RPMI8226 (cell line): ENCODE data around the gene ATP6V0C.
A peak's percentile ranks its signal among the peaks of the same experiment; 100 is the strongest.

ENCODE experiments used
- DNase-seq: peaks from one replicate; pipeline ENCODE4 v3.0.0-alpha.2; 2015

Gene ATP6V0C

GRCh38 chr16:2513405-2514332 is at the start of gene ATP6V0C:
Gene ATP6V0C (plus strand): TSS chr16:2513952. CDS start chr16:2514104, 152 bp downstream.
- peak; percentile 99 for DNase-seq

DNA sequence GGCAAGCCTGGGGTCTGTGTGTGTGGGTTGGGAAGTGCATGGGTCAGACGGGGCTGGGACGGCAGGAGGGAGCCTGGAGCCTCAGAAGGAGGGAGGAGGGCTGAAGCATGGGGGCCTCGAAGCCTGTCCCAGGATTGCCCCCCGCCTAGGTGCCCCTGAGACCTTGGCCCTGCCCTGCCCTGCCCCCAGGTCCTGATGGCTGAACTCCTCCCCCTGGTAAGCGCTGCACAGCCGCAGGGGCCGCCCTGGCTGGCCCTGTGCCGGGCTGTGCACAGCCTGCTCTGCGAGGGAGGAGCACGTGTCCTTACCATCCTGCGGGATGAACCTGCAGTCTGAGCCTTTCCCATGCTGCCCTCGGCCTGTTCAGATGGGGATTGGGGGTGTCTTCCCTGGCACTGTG is 49.4 kb upstream of the ATP6V0C start:
- DNase-seq = no peak

DNA sequence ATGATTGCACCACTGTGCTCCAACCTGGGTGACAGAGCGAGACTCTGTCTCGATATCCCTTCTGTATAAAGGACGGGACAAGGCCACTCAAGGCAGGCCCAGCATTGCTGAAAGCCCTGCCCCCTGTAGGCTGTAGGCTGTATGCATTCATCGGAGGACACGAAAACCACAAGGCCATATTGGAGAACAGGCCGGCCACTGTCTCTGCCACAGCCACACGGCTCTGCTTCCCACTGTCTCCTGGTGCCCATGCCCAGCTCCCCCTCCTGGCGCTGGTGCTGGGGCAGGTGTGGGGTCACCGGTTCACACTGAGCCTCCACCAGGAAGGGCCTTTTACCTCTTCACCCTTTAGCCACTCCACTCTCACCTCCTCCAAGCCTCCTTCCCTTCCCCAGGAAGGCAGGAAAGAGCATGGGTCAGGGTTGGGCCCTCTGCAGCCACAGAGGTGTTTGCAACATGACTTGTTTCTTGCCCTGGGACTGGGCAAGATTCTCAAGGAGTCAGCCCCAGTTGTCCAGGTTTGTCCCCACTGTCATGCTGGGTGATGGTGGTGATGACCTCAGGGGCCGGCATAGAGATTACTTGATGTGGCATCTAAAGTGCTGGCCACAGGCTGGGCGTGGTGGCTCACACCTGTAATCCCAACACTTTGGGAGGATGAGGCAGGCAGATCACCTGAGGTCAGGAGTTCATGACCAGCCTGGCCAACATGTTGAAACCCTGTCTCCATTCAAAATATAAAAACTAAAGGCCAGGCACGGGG is 47.9 kb upstream of the ATP6V0C start:
- peak; percentile 26 for DNase-seq

DNA sequence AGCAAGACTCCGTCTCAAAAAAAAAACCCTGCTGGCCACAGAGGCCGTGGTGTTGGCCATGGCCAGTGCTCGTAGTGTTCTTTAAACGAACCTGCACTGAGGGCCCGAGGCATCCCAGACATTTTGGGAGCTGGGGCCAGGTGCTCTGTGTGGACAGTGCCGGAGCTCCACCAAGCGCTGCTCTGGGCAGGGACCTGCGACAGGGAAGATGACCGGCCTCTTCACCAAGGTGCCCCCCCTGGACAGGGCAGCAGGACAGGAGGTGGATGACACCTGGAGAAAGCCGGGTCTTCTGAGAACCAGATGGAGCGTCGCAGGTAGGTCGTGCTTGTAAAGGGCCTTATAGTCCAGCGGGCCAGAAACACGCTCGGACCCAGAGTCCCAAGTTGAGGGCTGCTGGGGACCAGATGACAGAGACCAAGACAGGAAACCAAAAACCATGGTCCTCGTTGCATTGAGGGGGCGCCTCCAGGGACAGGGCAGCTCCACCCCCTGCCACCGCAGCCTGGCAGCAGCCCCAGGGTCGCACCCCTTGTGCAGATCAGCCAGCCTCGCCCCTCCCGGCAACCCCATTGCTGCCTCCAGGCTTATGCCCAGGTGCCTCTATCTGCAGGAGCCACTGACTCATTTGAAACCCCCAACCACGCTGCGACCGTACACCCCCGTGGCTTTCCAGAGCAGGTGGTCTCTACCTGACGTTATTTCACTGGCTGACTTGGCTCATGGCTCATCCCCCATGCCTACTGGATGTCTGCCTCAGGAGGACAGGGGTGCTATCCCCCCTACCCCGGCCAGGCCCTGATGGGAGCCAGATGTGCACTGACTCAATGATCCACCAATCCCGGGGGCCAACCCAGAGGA is 46.9 kb upstream of the ATP6V0C start:
- no peak for DNase-seq

GRCh38 chr16:2467528-2468232 is 46.1 kb upstream of the ATP6V0C start:
- DNase-seq = peak; percentile 73

DNA sequence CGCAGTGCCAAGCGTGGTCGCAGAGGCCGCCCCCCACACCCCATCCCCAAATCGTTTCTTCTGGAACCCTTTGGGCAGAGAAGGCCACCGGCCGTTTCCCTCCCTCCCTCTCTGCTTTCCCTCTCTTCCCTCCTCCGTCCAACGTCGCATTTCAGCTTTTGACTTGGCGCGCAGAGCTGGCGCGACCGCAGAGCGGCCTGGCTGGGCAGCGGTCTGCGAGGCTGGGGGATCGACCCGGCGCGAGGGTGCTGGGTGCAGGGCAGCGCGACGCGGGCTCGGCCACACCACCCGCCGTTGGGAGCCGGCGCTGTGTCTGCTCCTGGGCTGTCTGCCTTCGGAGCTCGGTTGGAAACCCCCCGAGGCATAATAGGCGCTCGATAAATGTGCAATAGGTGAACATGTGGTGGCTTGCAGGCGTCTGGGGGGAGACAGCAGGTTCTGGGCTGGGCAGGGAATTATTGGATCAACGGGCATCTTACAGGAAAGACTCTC is 45.5 kb upstream of the ATP6V0C start:
- peak; percentile 56 for DNase-seq

DNA sequence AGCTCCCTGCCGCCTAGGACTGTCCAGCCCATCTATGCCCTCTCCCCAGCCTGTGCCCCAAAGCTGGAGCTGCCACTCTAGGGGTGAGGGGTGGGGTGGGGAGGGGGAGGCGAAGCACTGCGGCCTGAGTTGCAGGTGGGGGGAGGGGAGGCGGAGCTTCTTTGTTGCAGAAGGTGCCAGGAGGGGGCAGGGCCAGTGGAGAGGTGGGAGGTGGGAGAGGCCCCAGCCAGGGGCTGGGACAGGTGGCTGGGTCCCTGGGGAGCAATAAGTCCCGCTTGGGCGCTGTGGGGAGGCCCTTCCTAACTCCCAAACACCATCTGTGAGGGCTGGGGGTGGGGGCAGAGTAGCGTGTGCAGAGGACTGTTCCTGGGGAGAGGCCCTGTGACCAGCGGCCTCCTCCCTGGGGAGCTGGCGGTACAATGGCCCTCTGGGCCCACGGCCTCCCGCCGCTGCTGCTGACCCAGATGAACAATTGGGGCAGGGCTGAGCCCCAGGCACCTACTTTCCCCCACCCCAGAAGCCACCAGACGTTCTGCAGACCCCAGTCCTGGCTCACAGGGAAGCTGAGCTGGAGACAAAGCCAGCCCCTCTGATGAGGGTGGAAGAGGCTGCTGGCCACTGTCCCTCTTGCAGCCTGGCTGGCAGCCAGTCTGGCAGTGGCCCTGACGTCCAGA is 44.9 kb upstream of the ATP6V0C start:
- DNase-seq = peak; percentile 45

- no peak for DNase-seq
Measured at GRCh38 chr16:2469399-2470233, 44.1 kb upstream of the ATP6V0C start.

DNA sequence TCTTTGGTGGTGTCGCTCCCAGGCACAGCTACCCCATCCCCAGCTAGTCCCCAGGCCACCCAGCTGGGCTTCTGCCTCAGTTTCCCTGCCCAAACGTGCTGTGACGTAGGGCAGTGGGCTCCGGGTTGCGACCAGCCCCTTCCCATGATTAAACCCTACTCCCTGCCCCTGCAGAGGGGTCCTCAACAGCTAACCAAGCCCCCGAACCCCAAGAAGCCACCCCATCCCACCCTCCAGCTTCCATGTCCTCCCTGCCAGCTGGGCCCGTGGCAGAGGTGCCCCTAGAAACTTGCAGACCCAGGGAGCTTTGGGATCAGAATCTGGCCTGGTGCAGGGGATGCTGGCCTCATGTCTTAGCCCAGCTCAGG is 43.5 kb upstream of the ATP6V0C start:
- no peak for DNase-seq

DNA sequence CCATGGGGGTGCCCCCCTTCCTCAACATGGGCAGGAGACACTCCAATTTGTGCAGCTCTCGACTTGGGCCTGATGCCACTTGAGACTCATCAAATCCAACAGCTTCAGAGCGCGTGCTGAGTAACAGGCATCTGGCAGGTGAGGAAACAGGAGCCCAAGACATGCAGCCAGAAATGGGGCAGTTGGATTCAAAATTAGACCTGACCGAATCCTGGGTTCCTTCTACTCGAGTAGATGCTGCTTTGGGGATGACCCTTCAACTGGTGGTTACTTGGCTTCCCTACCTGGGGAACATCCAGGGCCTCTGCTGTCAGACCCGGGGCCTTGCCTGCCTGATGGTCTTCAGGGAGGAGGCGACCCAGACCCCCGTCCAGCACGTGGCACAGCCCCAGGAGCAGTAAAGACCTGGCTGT is 43.1 kb upstream of the ATP6V0C start:
- DNase-seq = peak; percentile 50

DNA sequence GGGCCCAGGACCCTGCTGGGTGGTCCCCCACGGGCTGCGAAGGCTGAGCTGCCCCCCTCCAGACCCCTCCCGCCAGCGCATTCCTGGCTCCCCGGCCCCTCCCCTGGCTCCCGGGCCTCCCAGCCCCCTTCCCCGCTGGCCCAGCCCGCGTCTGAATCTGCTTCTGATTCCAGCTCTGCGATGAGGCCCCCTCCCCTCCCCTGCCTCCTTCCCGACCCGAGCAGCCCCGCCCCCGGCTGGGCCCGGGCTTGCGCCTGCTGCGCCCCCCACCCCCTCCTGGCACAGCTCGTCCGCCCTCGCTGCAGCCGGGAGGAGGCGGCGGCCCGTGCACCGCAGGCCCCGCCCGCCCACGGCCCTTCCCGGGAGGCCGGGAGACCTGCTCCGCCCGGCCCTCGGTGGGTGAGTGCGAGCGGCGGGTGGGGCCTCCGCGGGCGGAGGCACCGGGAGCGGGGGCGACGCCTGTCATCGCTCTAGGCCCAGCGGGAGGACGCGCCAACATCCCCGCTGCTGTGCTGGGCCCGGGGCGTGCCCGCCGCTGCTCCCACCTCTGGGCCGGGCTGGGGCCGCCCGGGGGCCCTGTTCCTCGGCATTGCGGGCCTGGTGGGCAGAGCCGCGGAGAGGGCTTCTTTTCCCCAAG is 42.6 kb upstream of the ATP6V0C start, which contains the start of gene NTN3:
Gene NTN3 (plus strand): TSS at position 282 of the 637 bp plus-strand sequence. CDS start 405 bp downstream, outside the sequence.
- DNase-seq = peak; percentile 29

DNA sequence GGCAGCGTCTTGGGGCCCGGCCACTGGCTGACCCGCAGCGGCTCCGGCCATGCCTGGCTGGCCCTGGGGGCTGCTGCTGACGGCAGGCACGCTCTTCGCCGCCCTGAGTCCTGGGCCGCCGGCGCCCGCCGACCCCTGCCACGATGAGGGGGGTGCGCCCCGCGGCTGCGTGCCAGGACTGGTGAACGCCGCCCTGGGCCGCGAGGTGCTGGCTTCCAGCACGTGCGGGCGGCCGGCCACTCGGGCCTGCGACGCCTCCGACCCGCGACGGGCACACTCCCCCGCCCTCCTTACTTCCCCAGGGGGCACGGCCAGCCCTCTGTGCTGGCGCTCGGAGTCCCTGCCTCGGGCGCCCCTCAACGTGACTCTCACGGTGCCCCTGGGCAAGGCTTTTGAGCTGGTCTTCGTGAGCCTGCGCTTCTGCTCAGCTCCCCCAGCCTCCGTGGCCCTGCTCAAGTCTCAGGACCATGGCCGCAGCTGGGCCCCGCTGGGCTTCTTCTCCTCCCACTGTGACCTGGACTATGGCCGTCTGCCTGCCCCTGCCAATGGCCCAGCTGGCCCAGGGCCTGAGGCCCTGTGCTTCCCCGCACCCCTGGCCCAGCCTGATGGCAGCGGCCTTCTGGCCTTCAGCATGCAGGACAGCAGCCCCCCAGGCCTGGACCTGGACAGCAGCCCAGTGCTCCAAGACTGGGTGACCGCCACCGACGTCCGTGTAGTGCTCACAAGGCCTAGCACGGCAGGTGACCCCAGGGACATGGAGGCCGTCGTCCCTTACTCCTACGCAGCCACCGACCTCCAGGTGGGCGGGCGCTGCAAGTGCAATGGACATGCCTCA is 41.9 kb upstream of the ATP6V0C start:
- no peak for DNase-seq

DNA sequence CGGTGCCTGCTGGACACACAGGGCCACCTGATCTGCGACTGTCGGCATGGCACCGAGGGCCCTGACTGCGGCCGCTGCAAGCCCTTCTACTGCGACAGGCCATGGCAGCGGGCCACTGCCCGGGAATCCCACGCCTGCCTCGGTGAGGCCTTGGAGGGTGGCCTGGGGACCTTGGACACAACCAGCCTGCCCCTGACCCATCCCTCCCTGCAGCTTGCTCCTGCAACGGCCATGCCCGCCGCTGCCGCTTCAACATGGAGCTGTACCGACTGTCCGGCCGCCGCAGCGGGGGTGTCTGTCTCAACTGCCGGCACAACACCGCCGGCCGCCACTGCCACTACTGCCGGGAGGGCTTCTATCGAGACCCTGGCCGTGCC is 41.3 kb upstream of the ATP6V0C start:
- DNase-seq = no peak

DNA sequence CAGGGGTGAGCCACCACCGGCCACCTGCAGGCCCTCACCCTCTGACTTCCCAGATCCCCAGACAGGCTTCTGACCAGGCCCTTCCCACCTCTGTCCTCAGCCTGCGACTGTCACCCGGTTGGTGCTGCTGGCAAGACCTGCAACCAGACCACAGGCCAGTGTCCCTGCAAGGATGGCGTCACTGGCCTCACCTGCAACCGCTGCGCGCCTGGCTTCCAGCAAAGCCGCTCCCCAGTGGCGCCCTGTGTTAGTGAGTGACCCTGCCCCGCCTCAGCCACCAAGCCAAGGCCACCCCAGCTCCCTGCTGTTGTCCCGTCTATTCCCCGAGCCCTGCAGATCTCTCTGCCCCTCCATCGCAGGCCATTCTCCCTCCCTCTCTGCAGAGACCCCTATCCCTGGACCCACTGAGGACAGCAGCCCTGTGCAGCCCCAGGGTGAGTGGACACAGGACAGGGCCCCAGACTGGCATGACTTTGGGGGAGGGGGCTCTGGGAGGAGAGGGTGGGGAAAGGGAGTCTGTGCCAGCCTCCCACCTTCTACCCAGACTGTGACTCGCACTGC is 40.8 kb upstream of the ATP6V0C start:
- DNase-seq = no peak

- DNase-seq = peak; percentile 52
Measured at GRCh38 chr16:2473446-2473926, 40.3 kb upstream of the ATP6V0C start.

DNA sequence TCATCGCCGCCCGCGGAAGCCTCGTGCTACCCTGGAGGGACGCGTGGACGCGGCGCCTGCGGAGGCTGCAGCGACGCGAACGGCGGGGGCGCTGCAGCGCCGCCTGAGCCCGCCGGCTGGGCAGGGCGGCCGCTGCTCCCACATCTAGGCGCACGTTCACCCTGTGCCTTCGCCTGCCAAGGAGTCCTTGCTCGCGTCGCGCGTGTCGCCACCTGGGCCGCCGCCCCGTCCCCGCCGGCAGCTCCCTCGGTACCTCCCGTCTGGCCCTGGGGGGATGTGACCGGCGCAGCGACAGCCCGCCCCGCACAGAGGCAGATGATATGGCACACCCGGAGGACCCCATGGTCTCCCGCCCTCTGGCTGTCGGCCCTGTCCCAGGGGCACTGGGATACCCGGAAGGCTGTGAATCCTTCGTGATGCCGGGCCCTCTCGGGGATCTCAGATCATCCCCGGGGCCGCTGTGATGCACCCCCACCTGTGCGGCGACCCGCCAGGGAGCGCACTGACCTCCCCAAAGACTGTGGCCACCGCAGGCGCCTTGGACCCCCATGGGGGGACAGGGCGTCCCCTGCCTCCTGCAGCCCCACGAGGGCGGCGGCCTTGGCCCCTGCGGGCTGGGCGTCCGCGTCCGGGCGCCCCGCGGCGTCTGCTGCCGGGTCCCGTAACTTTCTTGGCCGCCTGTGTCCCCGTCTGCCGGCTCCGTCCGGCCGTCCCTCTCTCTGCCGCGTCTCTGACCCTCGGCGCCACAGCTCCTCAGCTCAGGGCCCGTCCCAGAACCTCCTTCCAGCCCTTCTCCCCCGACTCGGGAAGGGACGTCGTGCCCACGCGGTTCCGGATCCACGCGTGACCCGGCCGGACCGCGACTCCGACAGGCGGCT is 39.5 kb upstream of the ATP6V0C start:
- DNase-seq = peak; percentile 84

DNA sequence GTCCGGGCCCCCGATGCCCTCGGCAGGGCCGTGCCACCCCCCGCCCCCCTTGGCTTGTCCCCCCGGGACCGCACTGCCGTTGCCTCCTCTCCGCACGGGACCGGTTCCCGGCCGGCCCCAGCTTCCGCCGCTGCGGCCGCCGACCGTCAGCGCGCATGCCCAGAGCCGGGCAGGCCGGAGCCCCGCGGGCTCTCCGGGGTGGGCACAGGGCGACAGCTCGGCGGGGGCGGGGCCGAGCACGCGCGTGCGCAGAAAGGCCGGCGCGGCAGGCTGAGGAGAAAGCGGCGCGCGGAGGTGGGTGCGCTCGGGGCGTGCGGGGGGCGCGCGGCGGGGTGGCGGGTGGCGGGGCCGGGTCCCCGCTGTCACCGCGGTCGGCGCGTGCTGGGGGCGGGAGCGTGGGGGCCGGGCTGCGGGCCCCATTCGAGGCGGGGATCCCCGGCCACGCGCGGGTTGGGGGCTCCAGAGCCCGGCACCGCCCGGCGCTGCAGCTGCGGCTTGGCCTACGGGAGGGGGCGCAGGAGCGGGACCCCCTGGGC is 38.8 kb upstream of the ATP6V0C start, which contains the start of gene TBC1D24:
Gene TBC1D24 (plus strand): TSS at position 251 of the 536 bp plus-strand sequence. CDS start 21,022 bp downstream, outside the sequence.
- DNase-seq = peak; percentile 94
